Hepatocyte (in vitro differentiated cells): ENCODE measurements around the gene CCNG1.

Experiments
- EZH2 ChIP-seq: fragments of 200-600 bp; sonication (generic); IDR thresholded peaks from 2 replicates; pipeline ENCODE4 v1.6.1; 2016; ENCODE audit warnings: antibody characterized with exemption, mild to moderate bottlenecking, borderline replicate concordance
- TF ChIP-seq, protein P1 (sequence below): fragments of 200-600 bp; sonication (generic); IDR thresholded peaks from 2 replicates; pipeline ENCODE4 v1.5.1; 2016; ENCODE audit warnings: antibody characterized with exemption, mild to moderate bottlenecking; ENCODE audit not compliant: poor library complexity

DNA sequence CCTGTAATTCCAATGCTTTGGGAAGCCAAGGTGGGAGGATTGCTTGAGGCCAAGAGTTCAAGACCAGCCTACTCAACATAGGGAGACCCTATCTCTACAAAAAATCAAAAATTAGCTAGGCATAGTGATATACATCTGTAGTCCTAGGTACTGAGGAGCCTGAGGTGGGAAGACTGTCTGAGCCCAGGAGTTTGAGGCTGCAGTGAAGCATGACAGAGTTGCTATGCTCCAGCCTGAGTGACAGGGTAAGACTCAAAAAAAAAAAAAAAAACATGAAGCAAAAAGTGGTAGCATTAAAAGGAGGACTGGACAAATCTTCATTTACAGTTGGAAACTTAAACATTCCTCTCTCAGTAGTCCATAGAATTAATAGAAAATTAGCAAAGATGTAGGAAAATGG, 9.8 kb downstream of the CCNG1 start:
- no peak for TF ChIP-seq EZH2
- TF ChIP-seq, protein P1, sequence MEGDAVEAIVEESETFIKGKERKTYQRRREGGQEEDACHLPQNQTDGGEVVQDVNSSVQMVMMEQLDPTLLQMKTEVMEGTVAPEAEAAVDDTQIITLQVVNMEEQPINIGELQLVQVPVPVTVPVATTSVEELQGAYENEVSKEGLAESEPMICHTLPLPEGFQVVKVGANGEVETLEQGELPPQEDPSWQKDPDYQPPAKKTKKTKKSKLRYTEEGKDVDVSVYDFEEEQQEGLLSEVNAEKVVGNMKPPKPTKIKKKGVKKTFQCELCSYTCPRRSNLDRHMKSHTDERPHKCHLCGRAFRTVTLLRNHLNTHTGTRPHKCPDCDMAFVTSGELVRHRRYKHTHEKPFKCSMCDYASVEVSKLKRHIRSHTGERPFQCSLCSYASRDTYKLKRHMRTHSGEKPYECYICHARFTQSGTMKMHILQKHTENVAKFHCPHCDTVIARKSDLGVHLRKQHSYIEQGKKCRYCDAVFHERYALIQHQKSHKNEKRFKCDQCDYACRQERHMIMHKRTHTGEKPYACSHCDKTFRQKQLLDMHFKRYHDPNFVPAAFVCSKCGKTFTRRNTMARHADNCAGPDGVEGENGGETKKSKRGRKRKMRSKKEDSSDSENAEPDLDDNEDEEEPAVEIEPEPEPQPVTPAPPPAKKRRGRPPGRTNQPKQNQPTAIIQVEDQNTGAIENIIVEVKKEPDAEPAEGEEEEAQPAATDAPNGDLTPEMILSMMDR, result no peak
